ENCODE measurements around the gene WWC2.

- TF ChIP-seq CTCF (IDR thresholded peaks at IDR 0.05) (no peak), SIN3A (IDR thresholded peaks at IDR 0.05; ENCODE audit: borderline replicate concordance, insufficient read depth, low read depth, low read length) (no peak)
These were observed 59.0 kb downstream of the WWC2 start for GRCh38 chr4:183158062-183158461.
